GM20000 (cell line): ENCODE data around the gene TEX13A.

Experiments
- DNase-seq: peaks from one replicate; pipeline ENCODE4 v3.0.0; 2012; ENCODE audit warnings: low spot score
- TF ChIP-seq, protein P1 (sequence below): IDR thresholded peaks from 2 replicates; pipeline ENCODE4 v1.5.1; 2012; ENCODE audit warnings: mild to moderate bottlenecking, control low read depth; ENCODE audit errors: extremely low read depth, missing control alignments

TEX13A gene

DNA sequence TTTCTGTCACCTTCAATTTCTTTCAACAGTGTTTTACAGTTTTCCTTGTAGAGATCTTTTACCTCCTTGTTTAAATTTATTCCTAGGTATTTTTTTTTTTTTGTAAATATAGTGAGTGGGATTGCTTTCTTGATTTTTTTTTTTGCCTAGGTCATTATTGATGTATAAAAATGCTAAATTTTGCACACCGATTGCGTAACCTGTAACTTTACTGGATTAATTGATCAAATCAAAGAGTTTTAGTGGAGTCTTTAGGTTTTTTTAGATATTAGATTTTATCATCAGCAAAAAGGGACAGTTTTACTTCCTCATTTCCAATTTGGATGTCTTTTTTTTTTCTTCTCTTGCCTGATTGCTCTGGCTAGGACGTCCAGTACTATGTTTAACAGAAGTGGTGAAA is 40.9 kb downstream of the TEX13A start:
- TF ChIP-seq, protein P1, sequence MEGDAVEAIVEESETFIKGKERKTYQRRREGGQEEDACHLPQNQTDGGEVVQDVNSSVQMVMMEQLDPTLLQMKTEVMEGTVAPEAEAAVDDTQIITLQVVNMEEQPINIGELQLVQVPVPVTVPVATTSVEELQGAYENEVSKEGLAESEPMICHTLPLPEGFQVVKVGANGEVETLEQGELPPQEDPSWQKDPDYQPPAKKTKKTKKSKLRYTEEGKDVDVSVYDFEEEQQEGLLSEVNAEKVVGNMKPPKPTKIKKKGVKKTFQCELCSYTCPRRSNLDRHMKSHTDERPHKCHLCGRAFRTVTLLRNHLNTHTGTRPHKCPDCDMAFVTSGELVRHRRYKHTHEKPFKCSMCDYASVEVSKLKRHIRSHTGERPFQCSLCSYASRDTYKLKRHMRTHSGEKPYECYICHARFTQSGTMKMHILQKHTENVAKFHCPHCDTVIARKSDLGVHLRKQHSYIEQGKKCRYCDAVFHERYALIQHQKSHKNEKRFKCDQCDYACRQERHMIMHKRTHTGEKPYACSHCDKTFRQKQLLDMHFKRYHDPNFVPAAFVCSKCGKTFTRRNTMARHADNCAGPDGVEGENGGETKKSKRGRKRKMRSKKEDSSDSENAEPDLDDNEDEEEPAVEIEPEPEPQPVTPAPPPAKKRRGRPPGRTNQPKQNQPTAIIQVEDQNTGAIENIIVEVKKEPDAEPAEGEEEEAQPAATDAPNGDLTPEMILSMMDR: no peak
- DNase-seq: no peak

DNA sequence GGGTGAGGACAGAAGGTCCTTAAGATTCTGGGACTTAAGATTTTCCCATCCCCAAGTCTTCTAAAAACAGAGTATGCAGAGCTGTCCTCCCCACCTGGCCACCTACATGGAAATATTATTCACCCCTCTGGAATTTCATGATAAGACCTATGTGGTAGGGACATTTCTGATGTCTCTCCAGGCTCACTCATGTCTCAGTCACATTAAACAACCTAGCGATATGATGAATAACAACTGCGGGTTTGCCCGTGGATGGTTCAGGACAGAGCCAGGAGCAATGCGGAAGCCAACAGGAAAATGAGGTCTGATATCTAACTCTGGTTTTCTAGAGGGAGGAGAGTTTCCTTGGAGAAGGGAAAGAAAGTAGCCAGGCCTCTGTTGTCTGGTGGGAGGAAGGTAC is 47.4 kb downstream of the TEX13A start:
- TF ChIP-seq, protein P1: no peak
- no peak for DNase-seq
